Measurements from ENCODE around the gene PDZD4. TPM values are rescaled to one million over a fixed set of nuclear protein-coding genes. Genes with fewer than 3 reads are reported as not detected.

The PDZD4 gene
- polyA plus RNA-seq, 1 donor (not counting 4 experiments of a cell fraction or from before 2014, with no cell fraction given): 0.05 TPM

DNA sequence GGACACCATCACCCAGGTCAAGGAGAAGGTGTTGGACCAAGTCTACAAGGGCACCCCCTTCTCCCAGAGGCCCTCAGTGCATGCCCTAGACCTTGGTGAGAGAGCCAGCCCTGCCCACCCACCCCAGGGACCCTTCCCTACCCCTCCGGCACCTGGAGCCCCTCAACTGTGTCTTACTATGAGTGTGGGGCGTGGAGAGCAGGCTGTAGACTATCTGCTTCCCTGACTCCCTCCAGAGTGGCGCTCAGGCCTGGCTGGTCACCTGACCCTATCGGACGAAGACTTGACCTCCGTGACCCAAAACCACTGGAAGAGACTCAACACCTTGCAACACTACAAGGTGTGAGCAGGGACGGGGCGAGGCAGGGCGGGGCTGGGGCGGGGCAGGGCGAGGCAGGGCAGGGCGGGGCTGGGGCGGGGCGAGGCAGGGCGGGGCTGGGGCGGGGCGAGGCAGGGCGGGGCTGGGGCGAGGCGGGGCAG, 54.2 kb downstream of the PDZD4 start:
- Histone ChIP-seq H3K9me1 (ENCODE audit: control insufficient read depth, extremely low read depth, insufficient read depth, low read length) (no peaks in the 10 kb centered on the region), H4K20me1 (ENCODE audit: control insufficient read depth, extremely low read depth, insufficient read depth, low read length) (no peaks in the 10 kb centered on the region), H3K27ac (ENCODE audit: control insufficient read depth, insufficient read depth, low read length) (no peak overlapping the region), H2AFZ (ENCODE audit: control insufficient read depth, low read length) (no peak overlapping the region), H3K36me3 (ENCODE audit: control insufficient read depth in 2 of 2, extremely low read depth in 1 of 2, insufficient read depth in 2 of 2, low read length in 2 of 2) (peaks cover 0 to 4% of the 10 kb centered on the region in 2 experiments), H3K4me3 (ENCODE audit: control insufficient read depth in 2 of 3, extremely low read depth in 1 of 3, insufficient read depth in 2 of 3, low read depth in 1 of 3, low read length in 3 of 3) (no peak overlapping the region), H3K9me3 (ENCODE audit: control insufficient read depth, low read depth, low read length) (no peaks in the 10 kb centered on the region), H3K4me2 (ENCODE audit: control insufficient read depth, extremely low read depth, insufficient read depth, low read depth, low read length) (no peak overlapping the region), H3K4me1 (ENCODE audit: control insufficient read depth, extremely low read depth, insufficient read depth, low read length) (peaks cover 5% of the 10 kb centered on the region), H3K79me2 (ENCODE audit: control insufficient read depth, insufficient read depth, low read length) (no peaks in the 10 kb centered on the region), H3K27me3 (ENCODE audit: control insufficient read depth, extremely low read depth, insufficient read depth, low read length) (no peaks in the 10 kb centered on the region), H3K9ac (ENCODE audit: control insufficient read depth, extremely low read depth, insufficient read depth, low read length) (no peak overlapping the region)
- no peak for TF ChIP-seq EZH2 (IDR thresholded peaks at IDR 0.05; ENCODE audit: low read length)
- TF ChIP-seq, protein P1, sequence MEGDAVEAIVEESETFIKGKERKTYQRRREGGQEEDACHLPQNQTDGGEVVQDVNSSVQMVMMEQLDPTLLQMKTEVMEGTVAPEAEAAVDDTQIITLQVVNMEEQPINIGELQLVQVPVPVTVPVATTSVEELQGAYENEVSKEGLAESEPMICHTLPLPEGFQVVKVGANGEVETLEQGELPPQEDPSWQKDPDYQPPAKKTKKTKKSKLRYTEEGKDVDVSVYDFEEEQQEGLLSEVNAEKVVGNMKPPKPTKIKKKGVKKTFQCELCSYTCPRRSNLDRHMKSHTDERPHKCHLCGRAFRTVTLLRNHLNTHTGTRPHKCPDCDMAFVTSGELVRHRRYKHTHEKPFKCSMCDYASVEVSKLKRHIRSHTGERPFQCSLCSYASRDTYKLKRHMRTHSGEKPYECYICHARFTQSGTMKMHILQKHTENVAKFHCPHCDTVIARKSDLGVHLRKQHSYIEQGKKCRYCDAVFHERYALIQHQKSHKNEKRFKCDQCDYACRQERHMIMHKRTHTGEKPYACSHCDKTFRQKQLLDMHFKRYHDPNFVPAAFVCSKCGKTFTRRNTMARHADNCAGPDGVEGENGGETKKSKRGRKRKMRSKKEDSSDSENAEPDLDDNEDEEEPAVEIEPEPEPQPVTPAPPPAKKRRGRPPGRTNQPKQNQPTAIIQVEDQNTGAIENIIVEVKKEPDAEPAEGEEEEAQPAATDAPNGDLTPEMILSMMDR (optimal IDR thresholded peaks at IDR 0.05 in 1 of 3, IDR thresholded peaks at IDR 0.05 in 1 of 3, conservative IDR thresholded peaks at IDR 0.05 in 1 of 3; ENCODE audit: extremely low read depth in 1 of 3, insufficient read depth in 2 of 3, low read length in 3 of 3): no peak
- no peak for FAIRE-seq
- dilution Hi-C loops (cut with MboI; ENCODE audit: extremely low pct_ligation_motif_present, low sequenced_read_pairs): no loop called here
- no peak for DNase-seq (ENCODE audit: low read depth, low spot score)

DNA sequence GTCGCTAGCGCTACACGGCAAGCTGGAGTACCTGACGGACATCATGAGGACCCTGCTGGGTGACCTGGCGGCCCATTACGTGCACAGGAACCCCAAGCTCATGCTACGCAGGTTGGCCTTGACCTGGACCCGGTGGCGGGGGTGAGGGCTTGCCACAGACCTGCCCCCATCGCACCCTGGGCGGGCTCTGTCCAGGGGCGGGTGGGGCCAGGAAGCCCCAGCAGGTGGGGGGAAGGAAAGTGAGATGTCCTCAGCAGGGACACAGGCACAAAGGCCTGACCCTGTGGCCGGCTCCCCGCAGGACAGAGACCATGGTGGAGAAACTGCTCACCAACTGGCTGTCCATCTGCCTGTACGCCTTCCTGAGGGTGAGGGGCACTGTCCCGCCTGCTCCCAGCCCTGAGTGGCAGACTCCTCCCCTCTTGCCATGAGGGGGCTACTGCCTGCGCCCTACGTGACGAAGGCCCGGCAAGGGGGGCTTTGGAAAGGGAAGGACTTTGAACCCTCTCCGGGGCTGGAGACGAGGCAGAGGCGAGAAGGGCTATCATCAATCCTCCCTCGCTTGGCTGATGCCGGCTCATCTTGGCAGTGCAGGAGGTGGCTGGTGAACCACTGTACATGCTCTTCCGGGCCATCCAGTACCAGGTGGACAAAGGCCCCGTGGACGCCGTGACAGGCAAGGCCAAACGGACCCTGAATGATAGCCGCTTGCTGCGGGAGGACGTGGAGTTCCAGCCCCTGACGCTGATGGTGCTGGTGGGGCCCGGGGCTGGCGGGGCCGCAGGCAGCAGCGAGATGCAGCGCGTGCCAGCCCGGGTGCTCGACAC, 54.8 kb downstream of the PDZD4 start:
- no peak for TF ChIP-seq EZH2 (IDR thresholded peaks at IDR 0.05; ENCODE audit: low read length)
- TF ChIP-seq, protein P1 (optimal IDR thresholded peaks at IDR 0.05 in 1 of 3, IDR thresholded peaks at IDR 0.05 in 1 of 3, conservative IDR thresholded peaks at IDR 0.05 in 1 of 3; ENCODE audit: extremely low read depth in 1 of 3, insufficient read depth in 2 of 3, low read length in 3 of 3): no peak
- no peak overlapping the region for H2AFZ ChIP-seq (ENCODE audit: control insufficient read depth, low read length)
- FAIRE-seq: no peak
- no peak overlapping the region for H3K27ac ChIP-seq (ENCODE audit: control insufficient read depth, insufficient read depth, low read length)
- no peaks in the 10 kb centered on the region for H3K9me1 ChIP-seq (ENCODE audit: control insufficient read depth, extremely low read depth, insufficient read depth, low read length)
- H3K4me1 ChIP-seq (ENCODE audit: control insufficient read depth, extremely low read depth, insufficient read depth, low read length): peaks cover 5% of the 10 kb centered on the region
- no peaks in the 10 kb centered on the region for H3K27me3 ChIP-seq (ENCODE audit: control insufficient read depth, extremely low read depth, insufficient read depth, low read length)
- H3K9ac ChIP-seq (ENCODE audit: control insufficient read depth, extremely low read depth, insufficient read depth, low read length): no peak overlapping the region
- H3K9me3 ChIP-seq (ENCODE audit: control insufficient read depth, low read depth, low read length): no peaks in the 10 kb centered on the region
- no peaks in the 10 kb centered on the region for H4K20me1 ChIP-seq (ENCODE audit: control insufficient read depth, extremely low read depth, insufficient read depth, low read length)
- dilution Hi-C loops (cut with MboI; ENCODE audit: extremely low pct_ligation_motif_present, low sequenced_read_pairs): no loop called here
- H3K79me2 ChIP-seq (ENCODE audit: control insufficient read depth, insufficient read depth, low read length): no peaks in the 10 kb centered on the region
- no peak for DNase-seq (ENCODE audit: low read depth, low spot score)
- peaks cover 0 to 4% of the 10 kb centered on the region in 2 experiments for H3K36me3 ChIP-seq (ENCODE audit: control insufficient read depth in 2 of 2, extremely low read depth in 1 of 2, insufficient read depth in 2 of 2, low read length in 2 of 2)
- no peak overlapping the region for H3K4me2 ChIP-seq (ENCODE audit: control insufficient read depth, extremely low read depth, insufficient read depth, low read depth, low read length)
- no peak overlapping the region for H3K4me3 ChIP-seq (ENCODE audit: control insufficient read depth in 2 of 3, extremely low read depth in 1 of 3, insufficient read depth in 2 of 3, low read depth in 1 of 3, low read length in 3 of 3)

Measured in keratinocyte (primary cell).